GM23338 (cell line): ENCODE data around the gene GLYATL3. TPM values are rescaled to one million over a fixed set of nuclear protein-coding genes. Genes with fewer than 3 reads are reported as not detected.

ENCODE experiments used
- ATAC-seq: fragments of 200-7000 bp; cut with Tn5 transposase; 3 replicates; pipeline ENCODE4 v1.9.1; 2020
- DNase-seq: peaks from one replicate; pipeline ENCODE4 v3.0.0-alpha.2; 2015; ENCODE audit warnings: low spot score
- H2AFZ ChIP-seq: fragments of 200-600 bp; sonication (generic); 2 replicates; pipeline ENCODE4 v1.8.0; 2016; ENCODE audit warnings: antibody characterized with exemption, mild to moderate bottlenecking, moderate library complexity
- H3F3A ChIP-seq: fragments of 200-600 bp; sonication (generic); replicated peaks from 2 replicates; pipeline ENCODE4 v1.8.0; 2017; ENCODE audit warnings: antibody characterized with exemption, mixed run types, low read depth
- H3K27ac ChIP-seq: fragments of 200-600 bp; sonication (generic); 2 replicates; pipeline ENCODE4 v1.6.1; 2016; ENCODE audit warnings: low read depth
- H3K27me3 ChIP-seq: fragments of 200-600 bp; sonication (generic); 2 replicates; pipeline ENCODE4 v1.8.0; 2016; ENCODE audit warnings: mild to moderate bottlenecking, mixed run types, moderate library complexity; ENCODE audit not compliant: insufficient read depth
- H3K36me3 ChIP-seq: fragments of 200-600 bp; sonication (generic); 2 replicates; pipeline ENCODE4 v1.8.0; 2016; ENCODE audit warnings: mild to moderate bottlenecking; ENCODE audit not compliant: insufficient read depth
- H3K4me1 ChIP-seq: fragments of 200-600 bp; sonication (generic); 2 replicates; pipeline ENCODE4 v1.8.0; 2016; ENCODE audit warnings: mild to moderate bottlenecking, moderate library complexity; ENCODE audit not compliant: insufficient read depth
- H3K4me2 ChIP-seq: fragments of 200-600 bp; sonication (generic); 2 replicates; pipeline ENCODE4 v1.7.1; 2017; ENCODE audit warnings: mixed run types
- H3K4me3 ChIP-seq: fragments of 200-600 bp; sonication (generic); 2 replicates; pipeline ENCODE4 v1.6.1; 2016; ENCODE audit warnings: mixed run types
- H3K79me2 ChIP-seq: fragments of 200-600 bp; sonication (generic); replicated peaks from 2 replicates; pipeline ENCODE4 v1.8.0; 2017; ENCODE audit warnings: mild to moderate bottlenecking; ENCODE audit not compliant: insufficient read depth
- H3K9me2 ChIP-seq: fragments of 200-600 bp; sonication (generic); 2 replicates; pipeline ENCODE4 v1.8.0; 2017; ENCODE audit not compliant: insufficient read depth
- H4K20me1 ChIP-seq: fragments of 200-600 bp; sonication (generic); replicated peaks from 2 replicates; pipeline ENCODE4 v1.8.0; 2017; ENCODE audit warnings: mild to moderate bottlenecking; ENCODE audit not compliant: insufficient read depth
- H3K27ac Mint-ChIP-seq: 2 replicates; pipeline ENCODE4 v1.8.0; 2020; ENCODE audit warnings: inconsistent platforms, mild to moderate bottlenecking, moderate library complexity, mixed read lengths
- H3K27me3 Mint-ChIP-seq: 3 replicates; pipeline ENCODE4 v1.8.0; 2022; ENCODE audit warnings: low read depth, mild to moderate bottlenecking, moderate library complexity, mixed read lengths, inconsistent platforms; ENCODE audit not compliant: insufficient read depth, poor library complexity
- H3K36me3 Mint-ChIP-seq: 3 replicates; pipeline ENCODE4 v1.8.0; 2021; ENCODE audit warnings: low read depth, mild to moderate bottlenecking, inconsistent platforms, moderate library complexity, mixed read lengths
- H3K4me1 Mint-ChIP-seq: 3 replicates; pipeline ENCODE4 v1.8.0; 2020; ENCODE audit warnings: mild to moderate bottlenecking, inconsistent platforms, mixed read lengths
- H3K4me3 Mint-ChIP-seq: 3 replicates; pipeline ENCODE4 v1.8.0; 2021; ENCODE audit warnings: moderate library complexity, mild to moderate bottlenecking, inconsistent platforms, mixed read lengths
- H3K9me3 Mint-ChIP-seq: 3 replicates; pipeline ENCODE4 v1.8.0; 2020; ENCODE audit warnings: moderate library complexity, mild to moderate bottlenecking, inconsistent platforms, mixed read lengths
- CREB1 ChIP-seq: fragments of 250-450 bp; sonication (Bioruptor Pico); IDR thresholded peaks from 2 replicates; pipeline ENCODE4 v1.5.0; 2020; ENCODE audit warnings: low read depth, mild to moderate bottlenecking, moderate library complexity
- CTCF ChIP-seq, 2 experiments: fragments of 200-600 bp in 1 of 2; sonication (generic) in 1 of 2; conservative IDR thresholded peaks; 2 replicates each; pipeline versions ENCODE4 v1.5.1 to v1.6.1; 2016 to 2017; ENCODE audit warnings: antibody characterized with exemption in 2 of 2, low read depth in 2 of 2, mild to moderate bottlenecking in 2 of 2, moderate library complexity in 1 of 2
- ETS1 ChIP-seq: IDR thresholded peaks from 2 replicates; pipeline ENCODE4 v1.6.1; 2016; ENCODE audit warnings: antibody characterized with exemption
- EZH2 ChIP-seq: fragments of 200-600 bp; sonication (generic); IDR thresholded peaks from one replicate; pipeline ENCODE4 v1.8.0; 2017; ENCODE audit warnings: antibody characterized with exemption, mild to moderate bottlenecking, low read depth; ENCODE audit not compliant: unreplicated experiment
- EZH2phosphoT487 ChIP-seq: fragments of 200-600 bp; sonication (generic); IDR thresholded peaks from one replicate; pipeline ENCODE4 v1.8.1; 2018; ENCODE audit warnings: antibody characterized with exemption; ENCODE audit not compliant: unreplicated experiment
- JUNB ChIP-seq: IDR thresholded peaks from one replicate; pipeline ENCODE4 v1.6.1; 2016; ENCODE audit warnings: antibody characterized with exemption; ENCODE audit not compliant: unreplicated experiment
- NANOG ChIP-seq: IDR thresholded peaks from 2 replicates; pipeline ENCODE4 v1.6.1; 2016; ENCODE audit warnings: antibody characterized with exemption, borderline replicate concordance
- POLR2AphosphoS5 ChIP-seq: IDR thresholded peaks from 2 replicates; pipeline ENCODE4 v1.6.1; 2016; ENCODE audit warnings: antibody characterized with exemption, low read depth
- REST ChIP-seq: IDR thresholded peaks from one replicate; pipeline ENCODE4 v1.6.1; 2018; ENCODE audit warnings: antibody characterized with exemption; ENCODE audit not compliant: unreplicated experiment
- STAT1 ChIP-seq: IDR thresholded peaks from one replicate; pipeline ENCODE4 v1.6.1; 2016; ENCODE audit warnings: antibody characterized with exemption; ENCODE audit not compliant: unreplicated experiment
- ZNF114 ChIP-seq: fragments of 250-450 bp; sonication (Bioruptor Pico); IDR thresholded peaks from 2 replicates; pipeline ENCODE4 v1.5.0; 2020; ENCODE audit warnings: mild to moderate bottlenecking, moderate library complexity
- ZNF331 ChIP-seq: fragments of 250-450 bp; sonication (Bioruptor Pico); IDR thresholded peaks from 2 replicates; pipeline ENCODE4 v1.5.0; 2020; ENCODE audit warnings: low read depth, mild to moderate bottlenecking, moderate library complexity
- ZNF462 ChIP-seq: fragments of 250-450 bp; sonication (Bioruptor Pico); IDR thresholded peaks from 2 replicates; pipeline ENCODE4 v1.5.0; 2020; ENCODE audit warnings: mild to moderate bottlenecking, moderate library complexity
- polyA plus RNA-seq: library from polyadenylated mRNA; unstranded; fragments of >200 nt; fragmentation: Nextera tagmentation; extraction: Ambion mirVana; gene quantifications from 2 replicates; pipeline ENCODE4 v1.2.1, GENCODE V29; 2016
- total RNA-seq: library from RNA; depleted of rRNA; stranded (reverse); fragments of >200 nt; shearing (Covaris generic); gene quantifications from 2 replicates; pipeline ENCODE4 v1.2.3, GENCODE V29; 2014

The GLYATL3 gene
- total and polyA plus RNA-seq, 2 experiments from 2014 or later = not detected

GRCh38 chr6:49558238-49558637 is 58.5 kb downstream of the GLYATL3 start:
- H3K79me2 ChIP-seq = 0 out of 2 replicates have a peak, but pooled peaks cover 8% of the 10 kb centered on the region
- peaks cover 24% of the 10 kb centered on the region for H3K4me1 Mint-ChIP-seq
- H3K27me3 Mint-ChIP-seq = peaks cover 22% of the 10 kb centered on the region

More at GRCh38 chr6:49558238-49558637, 58.5 kb downstream of the GLYATL3 start:
- Histone ChIP-seq H3K4me3 (no peak overlapping the region), H3K36me3 (no peaks in the 10 kb centered on the region), H3F3A (no peaks in the 10 kb centered on the region), H3K27ac (no peak overlapping the region), H2AFZ (no peak overlapping the region), H3K4me1 (peaks cover 10% of the 10 kb centered on the region), H3K9me2 (no peaks in the 10 kb centered on the region), H4K20me1 (peaks cover 4% of the 10 kb centered on the region), H3K4me2 (no peak overlapping the region), H3K27me3 (peaks cover 85% of the 10 kb centered on the region)
- Mint-ChIP-seq H3K36me3 (peaks cover 40% of the 10 kb centered on the region), H3K9me3 (no peaks in the 10 kb centered on the region; the same call in 2 of the 3 replicates), H3K4me3 (no peak overlapping the region), H3K27ac (no peak overlapping the region)
- TF ChIP-seq ZNF462 (no peak), STAT1 (no peak), EZH2 (no peak), REST (no peak), JUNB (no peak), ZNF114 (CRISPR knock-in tag) (no peak), ETS1 (no peak), CREB1 (CRISPR knock-in tag) (no peak), CTCF (conservative IDR thresholded peaks at IDR 0.05; ENCODE audit: low read depth in 2 of 2) (no peak), NANOG (no peak), ZNF331 (no peak), POLR2AphosphoS5 (no peak), EZH2phosphoT487 (no peak)
- ATAC-seq (no peak), DNase-seq (no peak)
